ENCODE measurements around the gene EXOC3L4.

Gene EXOC3L4

GRCh38 chr14:103139132-103140025 lies 44.9 kb downstream of the EXOC3L4 start:
- DNase-seq (ENCODE audit: low read depth), result no peak
- no peak overlapping the region for H3K4me3 ChIP-seq (ENCODE audit: low read length)
- TF ChIP-seq CTCF (conservative IDR thresholded peaks at IDR 0.05; ENCODE audit: low read depth, low read length), result no peak

GRCh38 chr14:103140316-103141109 lies 46.0 kb downstream of the EXOC3L4 start:
- DNase-seq (ENCODE audit: low read depth), result no peak
- no peak for TF ChIP-seq CTCF (conservative IDR thresholded peaks at IDR 0.05; ENCODE audit: low read depth, low read length)
- H3K4me3 ChIP-seq (ENCODE audit: low read length), result no peak overlapping the region

- peak; percentile 85 for TF ChIP-seq CTCF (conservative IDR thresholded peaks at IDR 0.05; ENCODE audit: low read depth, low read length)
- no peak for DNase-seq (ENCODE audit: low read depth)
- H3K4me3 ChIP-seq (ENCODE audit: low read length), result no peak overlapping the region
Measured at GRCh38 chr14:103141117-103141796, 46.7 kb downstream of the EXOC3L4 start.

GRCh38 chr14:103142026-103142425 lies 47.5 kb downstream of the EXOC3L4 start:
- no peak for DNase-seq (ENCODE audit: low read depth)
- H3K4me3 ChIP-seq (ENCODE audit: low read length), result no peak overlapping the region
- no peak for TF ChIP-seq CTCF (conservative IDR thresholded peaks at IDR 0.05; ENCODE audit: low read depth, low read length)

GRCh38 chr14:103142721-103143302 lies 48.3 kb downstream of the EXOC3L4 start:
- no peak for DNase-seq (ENCODE audit: low read depth)
- no peak for TF ChIP-seq CTCF (conservative IDR thresholded peaks at IDR 0.05; ENCODE audit: low read depth, low read length)

GRCh38 chr14:103143506-103143905 lies 49.0 kb downstream of the EXOC3L4 start:
- no peak for DNase-seq (ENCODE audit: low read depth)
- TF ChIP-seq CTCF (conservative IDR thresholded peaks at IDR 0.05; ENCODE audit: low read depth, low read length), result no peak
- no peak overlapping the region for H3K4me3 ChIP-seq (ENCODE audit: low read length)

More at GRCh38 chr14:103142721-103143302, 48.3 kb downstream of the EXOC3L4 start:
- H3K4me3 ChIP-seq (ENCODE audit: low read length), result no peak overlapping the region
